ENCODE measurements around the gene FAM186B. TPM values are rescaled to one million over a fixed set of nuclear protein-coding genes. Genes with fewer than 3 reads are reported as not detected.

The FAM186B gene
- total RNA-seq, 4 donors from 2014 or later, result 0.21 to 0.77 (median 0.30) TPM; not detected in 1

DNA sequence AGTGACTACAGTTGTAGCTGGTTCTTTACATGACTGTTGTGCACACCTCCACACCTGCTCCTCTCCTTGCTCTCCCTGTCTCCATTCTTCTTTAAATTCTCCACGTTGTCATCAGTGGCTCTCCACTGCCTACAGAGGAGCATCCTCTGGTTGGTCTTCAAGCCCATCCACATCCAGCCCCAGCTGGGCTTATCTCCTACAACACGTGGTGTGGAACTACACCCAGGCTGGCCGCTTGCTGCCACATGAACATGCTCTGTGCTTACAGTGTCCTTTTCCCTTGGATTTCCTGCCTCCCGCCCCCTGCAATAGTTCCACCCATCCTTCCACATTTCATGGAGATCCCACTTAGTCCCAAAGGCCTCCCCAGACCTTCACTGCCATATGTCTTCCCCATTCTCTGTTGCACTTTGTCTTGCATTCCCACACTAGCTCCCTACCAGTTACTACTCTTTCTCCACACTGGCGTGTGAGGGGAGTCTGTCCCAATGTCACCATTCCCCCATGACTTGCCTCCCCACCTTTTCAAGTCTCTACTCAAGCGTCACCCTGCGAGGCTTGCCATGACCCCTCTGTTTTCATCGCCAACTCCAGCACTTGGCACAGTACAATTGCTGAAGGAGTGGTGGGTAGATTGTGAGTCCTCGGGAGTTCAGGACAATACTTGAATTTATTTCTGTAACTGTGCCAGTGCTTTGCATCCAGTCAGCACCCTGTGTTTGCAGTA lies 27.7 kb downstream of the FAM186B start:
- H3K27me3 ChIP-seq, result no peaks in the 10 kb centered on the region
- intact Hi-C loops (cut with DNase I; ENCODE audit: low total_unique reads), result no loop called here
- H3K9me3 ChIP-seq, result no peaks in the 10 kb centered on the region
- H3K4me3 ChIP-seq, result no peak overlapping the region
- no peak overlapping the region for H3K27ac ChIP-seq
- TF ChIP-seq, protein P1, sequence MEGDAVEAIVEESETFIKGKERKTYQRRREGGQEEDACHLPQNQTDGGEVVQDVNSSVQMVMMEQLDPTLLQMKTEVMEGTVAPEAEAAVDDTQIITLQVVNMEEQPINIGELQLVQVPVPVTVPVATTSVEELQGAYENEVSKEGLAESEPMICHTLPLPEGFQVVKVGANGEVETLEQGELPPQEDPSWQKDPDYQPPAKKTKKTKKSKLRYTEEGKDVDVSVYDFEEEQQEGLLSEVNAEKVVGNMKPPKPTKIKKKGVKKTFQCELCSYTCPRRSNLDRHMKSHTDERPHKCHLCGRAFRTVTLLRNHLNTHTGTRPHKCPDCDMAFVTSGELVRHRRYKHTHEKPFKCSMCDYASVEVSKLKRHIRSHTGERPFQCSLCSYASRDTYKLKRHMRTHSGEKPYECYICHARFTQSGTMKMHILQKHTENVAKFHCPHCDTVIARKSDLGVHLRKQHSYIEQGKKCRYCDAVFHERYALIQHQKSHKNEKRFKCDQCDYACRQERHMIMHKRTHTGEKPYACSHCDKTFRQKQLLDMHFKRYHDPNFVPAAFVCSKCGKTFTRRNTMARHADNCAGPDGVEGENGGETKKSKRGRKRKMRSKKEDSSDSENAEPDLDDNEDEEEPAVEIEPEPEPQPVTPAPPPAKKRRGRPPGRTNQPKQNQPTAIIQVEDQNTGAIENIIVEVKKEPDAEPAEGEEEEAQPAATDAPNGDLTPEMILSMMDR (IDR thresholded peaks at IDR 0.05), result no peak
- TF ChIP-seq POLR2A (IDR thresholded peaks at IDR 0.05), result no peak
- H3K4me1 ChIP-seq, result no peaks in the 10 kb centered on the region
- H3K36me3 ChIP-seq, result no peaks in the 10 kb centered on the region
- no peak for DNase-seq

DNA sequence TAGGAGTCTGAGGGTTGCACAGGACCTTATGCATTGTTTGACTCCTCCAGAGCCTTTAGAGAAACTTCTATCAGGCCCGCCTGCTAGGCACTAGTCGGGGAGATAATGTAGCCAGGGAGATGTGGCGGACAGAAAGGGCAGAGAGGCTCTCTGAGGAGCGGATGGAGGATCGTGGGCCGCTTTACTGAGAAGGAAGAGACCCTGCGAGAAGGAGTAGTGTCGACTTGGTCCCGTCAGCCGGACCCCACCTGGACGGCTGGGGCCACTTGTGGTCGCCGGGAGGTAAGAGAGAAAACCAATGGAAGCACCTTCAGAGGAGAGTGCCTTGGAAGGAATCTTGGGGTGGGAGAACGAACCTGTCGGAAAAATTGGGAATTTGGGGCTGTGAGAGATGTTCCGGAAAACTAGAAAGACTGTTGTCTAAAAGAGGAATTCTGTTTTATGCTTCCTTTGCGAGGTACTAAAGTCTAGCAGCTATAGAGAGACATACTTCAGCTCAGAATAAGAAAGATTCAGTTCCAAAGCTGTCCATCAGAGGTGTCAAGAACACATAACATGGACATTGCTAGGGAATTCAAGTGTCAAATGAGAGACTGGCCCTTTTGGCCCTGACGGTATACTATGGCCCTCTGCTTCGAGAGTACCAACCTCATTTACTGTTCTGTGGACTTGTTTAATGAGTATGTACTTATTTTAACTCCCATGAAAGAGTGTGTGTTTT lies 36.8 kb downstream of the FAM186B start:
- Histone ChIP-seq H3K27me3 (no peaks in the 10 kb centered on the region), H3K4me3 (peak overlapping the region; percentile 84 to 98), H3K9me3 (no peaks in the 10 kb centered on the region), H3K27ac (peak overlapping the region; percentile 88 to 95), H3K36me3 (no peaks in the 10 kb centered on the region), H3K4me1 (no peaks in the 10 kb centered on the region)
- no peak for DNase-seq
- intact Hi-C loops (cut with DNase I; ENCODE audit: low total_unique reads), result no loop called here
- no peak for TF ChIP-seq POLR2A (IDR thresholded peaks at IDR 0.05)
- TF ChIP-seq, protein P1 (IDR thresholded peaks at IDR 0.05), result no peak

DNA sequence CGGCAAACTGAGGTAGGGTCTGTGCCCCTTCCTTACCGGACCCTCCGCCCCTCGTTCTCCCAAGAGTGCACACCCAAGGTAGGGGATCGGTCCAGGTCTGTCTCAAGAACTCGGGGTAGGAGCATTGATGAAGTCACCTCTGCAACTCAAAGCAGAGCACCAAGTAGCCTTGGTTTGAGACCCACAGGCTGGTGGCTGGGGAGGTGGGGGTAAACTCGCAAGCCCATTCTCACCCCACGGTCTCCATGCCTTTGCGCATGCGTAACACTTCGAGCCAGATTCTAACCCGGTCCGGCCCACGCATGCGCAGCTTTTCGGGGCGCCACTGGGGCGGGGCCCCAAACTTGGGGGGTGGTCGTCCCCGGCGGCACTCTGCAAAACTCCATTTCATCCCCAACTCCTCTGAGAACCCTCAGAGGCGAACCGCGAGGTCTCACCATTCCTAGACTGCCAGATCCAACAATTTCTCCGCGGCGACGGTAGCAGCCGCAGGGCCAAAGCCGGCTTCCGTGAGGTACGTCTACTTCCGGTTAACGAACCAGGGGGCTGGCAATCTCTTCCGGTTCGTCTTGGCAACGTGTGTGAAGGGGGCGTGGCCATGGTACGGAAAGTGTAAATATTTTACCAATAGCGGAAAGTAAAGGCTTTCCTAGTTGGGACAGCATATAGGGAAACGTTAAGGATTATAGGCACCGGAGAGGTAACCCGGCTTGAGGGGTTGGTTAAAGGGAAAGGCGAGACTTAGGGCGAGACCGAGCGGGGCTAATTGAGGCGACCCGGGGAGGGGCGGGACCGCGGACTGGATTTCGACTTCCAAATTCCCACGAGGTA lies 37.6 kb downstream of the FAM186B start, which contains the start of gene MCRS1:
TSS of gene MCRS1 (minus strand) at position 532 of the 831 bp plus-strand sequence. CDS start 1,411 bp downstream, outside the sequence.
- intact Hi-C loops (cut with DNase I; ENCODE audit: low total_unique reads), result no loop called here

DNA sequence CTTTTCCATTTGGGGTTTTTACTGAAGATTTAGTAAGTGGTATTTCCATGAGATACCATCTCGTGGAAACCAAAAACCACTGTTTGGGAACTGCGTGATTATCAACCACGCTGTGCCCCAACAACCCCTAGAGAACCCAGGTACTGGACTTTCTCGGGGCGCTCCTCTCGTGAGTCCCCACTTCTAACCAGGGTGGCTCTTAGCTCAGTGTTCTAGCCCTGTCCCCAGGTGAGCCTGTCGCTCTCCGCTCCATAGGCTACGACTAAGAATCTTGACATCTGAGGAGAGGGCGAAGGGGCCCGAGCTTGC lies 38.2 kb downstream of the FAM186B start:
- no peak for TF ChIP-seq POLR2A (IDR thresholded peaks at IDR 0.05)
- TF ChIP-seq, protein P1 (IDR thresholded peaks at IDR 0.05), result no peak
- Histone ChIP-seq H3K4me3 (peak overlapping the region; percentile 84 to 98), H3K9me3 (no peaks in the 10 kb centered on the region), H3K27me3 (no peaks in the 10 kb centered on the region), H3K4me1 (no peaks in the 10 kb centered on the region), H3K27ac (peak overlapping the region; percentile 88 to 95), H3K36me3 (no peaks in the 10 kb centered on the region)
- no peak for DNase-seq
- intact Hi-C loops (cut with DNase I; ENCODE audit: low total_unique reads), result no loop called here

More for the DNA sequence above, 37.6 kb downstream of the FAM186B start, which contains the start of gene MCRS1:
- Histone ChIP-seq H3K4me3 (peak within 1 kb of the TSS; percentile 84 to 98), H3K9me3 (no peaks in the 10 kb centered on the region), H3K27ac (peak within 1 kb of the TSS; percentile 88 to 95), H3K27me3 (no peaks in the 10 kb centered on the region), H3K4me1 (no peaks in the 10 kb centered on the region), H3K36me3 (no peaks in the 10 kb centered on the region)
- DNase-seq, result peak; percentile 84 to 90
- peak in 1 of 2 donors; percentile 57 for TF ChIP-seq POLR2A (IDR thresholded peaks at IDR 0.05)
- TF ChIP-seq, protein P1 (IDR thresholded peaks at IDR 0.05), result no peak
